Retinal pigment epithelial cell (primary cell): ENCODE results near the gene DNER.

ENCODE experiments used
- DNase-seq: peaks from one replicate; pipeline ENCODE4 v3.0.0-alpha.2; 2010; ENCODE audit warnings: low read depth
- H3K4me3 ChIP-seq: 2 replicates; pipeline ENCODE4 v1.5.1; 2011; ENCODE audit warnings: mild to moderate bottlenecking, low read length, control low read depth, moderate library complexity
- TF ChIP-seq, protein P1 (sequence below): conservative IDR thresholded peaks from 2 replicates; pipeline ENCODE4 v1.5.1; 2011; ENCODE audit warnings: low read depth, low read length, control low read depth, inconsistent platforms

DNER gene

DNA sequence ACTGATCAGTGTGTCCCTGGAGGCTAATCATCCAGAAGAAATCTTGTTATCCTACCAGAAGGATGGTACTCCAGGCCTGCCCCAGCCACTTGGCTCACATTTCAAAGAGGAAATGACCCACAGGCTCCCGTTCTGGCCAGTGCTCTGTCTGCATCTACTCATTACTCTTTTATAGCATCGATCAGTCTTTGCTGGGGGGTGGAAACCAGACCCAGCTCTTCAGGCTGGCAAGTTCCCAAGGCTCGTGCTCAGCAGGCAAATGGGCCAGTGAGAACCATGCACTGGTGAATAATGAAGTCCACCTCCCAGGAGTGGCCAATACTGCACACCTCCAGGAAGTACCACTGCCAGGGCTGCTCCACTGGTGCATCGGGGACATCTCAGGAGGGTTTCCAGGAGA is 38.8 kb downstream of the DNER start:
- no peak for DNase-seq
- no peak overlapping the region for H3K4me3 ChIP-seq
- TF ChIP-seq, protein P1, sequence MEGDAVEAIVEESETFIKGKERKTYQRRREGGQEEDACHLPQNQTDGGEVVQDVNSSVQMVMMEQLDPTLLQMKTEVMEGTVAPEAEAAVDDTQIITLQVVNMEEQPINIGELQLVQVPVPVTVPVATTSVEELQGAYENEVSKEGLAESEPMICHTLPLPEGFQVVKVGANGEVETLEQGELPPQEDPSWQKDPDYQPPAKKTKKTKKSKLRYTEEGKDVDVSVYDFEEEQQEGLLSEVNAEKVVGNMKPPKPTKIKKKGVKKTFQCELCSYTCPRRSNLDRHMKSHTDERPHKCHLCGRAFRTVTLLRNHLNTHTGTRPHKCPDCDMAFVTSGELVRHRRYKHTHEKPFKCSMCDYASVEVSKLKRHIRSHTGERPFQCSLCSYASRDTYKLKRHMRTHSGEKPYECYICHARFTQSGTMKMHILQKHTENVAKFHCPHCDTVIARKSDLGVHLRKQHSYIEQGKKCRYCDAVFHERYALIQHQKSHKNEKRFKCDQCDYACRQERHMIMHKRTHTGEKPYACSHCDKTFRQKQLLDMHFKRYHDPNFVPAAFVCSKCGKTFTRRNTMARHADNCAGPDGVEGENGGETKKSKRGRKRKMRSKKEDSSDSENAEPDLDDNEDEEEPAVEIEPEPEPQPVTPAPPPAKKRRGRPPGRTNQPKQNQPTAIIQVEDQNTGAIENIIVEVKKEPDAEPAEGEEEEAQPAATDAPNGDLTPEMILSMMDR: no peak

DNA sequence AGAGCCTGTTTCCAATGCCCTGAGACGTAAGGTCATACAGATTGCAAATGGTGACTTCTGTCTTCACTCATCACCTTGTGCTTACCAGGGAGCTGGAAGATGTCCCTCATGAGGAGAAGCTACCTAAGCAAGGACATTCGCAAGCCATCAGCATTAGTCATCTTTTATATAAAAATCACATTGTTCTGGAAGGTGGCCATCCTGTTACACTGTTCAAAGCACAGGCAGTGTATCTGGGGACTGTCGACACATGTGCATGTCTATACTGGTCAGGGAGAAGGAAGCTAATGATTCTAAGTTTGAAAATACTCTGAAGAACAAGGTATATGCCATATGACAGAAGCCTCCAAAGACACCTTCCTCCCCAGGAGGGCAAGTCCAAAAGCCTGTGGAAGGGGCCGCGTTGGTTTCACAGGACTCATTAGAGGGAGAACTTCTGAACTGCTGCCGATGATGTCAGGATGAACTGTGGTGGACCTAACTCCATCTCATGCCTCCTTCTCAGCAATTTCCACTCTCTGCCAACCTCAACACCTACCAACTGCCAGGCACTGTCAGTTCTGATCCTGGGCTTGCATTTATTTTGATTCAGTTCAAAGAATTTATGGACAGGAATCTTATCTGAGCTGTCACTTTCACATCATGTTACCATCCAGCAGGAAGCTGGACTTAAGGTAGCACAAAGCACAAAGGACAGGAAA is 39.4 kb downstream of the DNER start:
- no peak for DNase-seq
- TF ChIP-seq, protein P1: no peak
- H3K4me3 ChIP-seq: no peak overlapping the region

DNA sequence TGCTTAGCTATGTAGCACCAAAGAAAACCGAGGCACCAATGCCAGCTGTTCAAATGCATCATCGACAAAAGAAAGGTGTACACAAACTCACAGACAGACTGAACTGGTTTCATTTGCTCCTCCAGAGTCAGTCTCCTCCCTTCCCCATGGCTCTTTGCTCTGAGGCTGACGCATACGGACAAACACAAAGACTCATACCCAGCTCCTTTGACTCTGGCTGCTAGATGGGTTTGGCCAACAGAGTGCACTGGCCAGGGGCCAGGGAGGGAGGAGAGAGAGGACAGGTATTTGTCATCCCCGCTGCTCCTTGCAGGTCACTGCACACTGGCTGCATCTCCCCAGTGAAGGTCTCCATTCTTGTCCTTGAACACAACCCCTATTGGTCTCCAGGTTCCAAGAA is 40.7 kb downstream of the DNER start:
- H3K4me3 ChIP-seq: no peak overlapping the region
- TF ChIP-seq, protein P1: no peak
- no peak for DNase-seq

DNA sequence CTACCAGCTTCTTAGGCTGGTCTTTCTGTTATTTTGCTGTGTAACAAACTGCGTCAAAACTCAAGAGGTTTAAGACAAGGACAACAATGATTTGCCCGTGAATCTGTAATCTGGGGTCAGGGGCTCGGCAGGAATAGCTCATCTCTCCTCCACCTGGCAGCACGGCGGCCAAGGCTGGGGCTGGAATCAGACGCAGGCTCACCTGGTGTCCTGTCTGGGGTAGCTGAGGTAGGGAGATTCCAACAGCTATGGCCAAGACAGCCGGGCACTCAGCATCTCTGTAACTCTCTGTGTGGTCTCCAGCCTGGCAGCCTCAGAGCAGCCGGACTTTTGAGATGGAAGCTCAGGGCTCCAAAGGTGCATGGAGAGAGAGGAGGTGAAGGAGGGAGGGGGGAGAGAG is 42.3 kb downstream of the DNER start:
- no peak for DNase-seq
- no peak overlapping the region for H3K4me3 ChIP-seq
- TF ChIP-seq, protein P1: no peak

DNA sequence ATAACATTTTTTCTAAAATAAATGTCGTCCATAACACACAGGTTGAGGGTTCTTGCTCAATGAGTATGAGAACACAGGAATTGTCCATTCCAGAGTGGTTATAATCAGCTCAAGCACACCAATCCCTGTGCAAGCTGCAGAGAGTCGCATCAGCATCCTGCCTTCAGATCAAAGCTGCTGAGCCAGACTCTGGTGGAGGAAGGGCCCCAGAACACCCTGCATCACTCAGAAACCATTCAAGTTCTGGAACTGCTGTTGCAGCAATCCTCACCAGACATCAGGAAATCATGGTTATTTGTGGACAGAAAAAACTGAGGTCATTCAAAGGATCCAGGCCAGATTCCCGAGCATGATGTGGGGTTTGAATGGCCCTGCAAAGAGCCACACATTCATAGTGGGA is 44.5 kb downstream of the DNER start:
- TF ChIP-seq, protein P1: no peak
- no peak for DNase-seq
- no peak overlapping the region for H3K4me3 ChIP-seq

DNA sequence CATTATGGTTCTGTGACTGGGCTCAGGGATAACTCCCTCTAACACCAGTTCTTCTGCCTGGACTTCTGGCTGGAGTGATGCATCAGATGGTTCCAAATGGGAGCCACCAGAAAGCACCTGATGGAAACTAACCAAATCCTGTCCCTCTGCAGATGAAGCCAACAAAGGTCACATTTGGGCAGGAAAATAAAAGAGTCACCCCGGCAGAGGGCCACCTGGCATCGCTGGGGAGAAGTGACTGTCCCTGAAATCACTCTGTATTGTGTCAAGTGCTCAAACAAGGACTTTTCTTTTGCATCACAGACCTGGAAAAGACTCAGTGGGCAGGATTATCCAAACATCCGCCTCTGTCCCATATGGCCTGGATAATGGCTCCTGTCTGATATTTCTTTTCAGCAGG is 47.5 kb downstream of the DNER start:
- no peak for DNase-seq
- TF ChIP-seq, protein P1: no peak

DNA sequence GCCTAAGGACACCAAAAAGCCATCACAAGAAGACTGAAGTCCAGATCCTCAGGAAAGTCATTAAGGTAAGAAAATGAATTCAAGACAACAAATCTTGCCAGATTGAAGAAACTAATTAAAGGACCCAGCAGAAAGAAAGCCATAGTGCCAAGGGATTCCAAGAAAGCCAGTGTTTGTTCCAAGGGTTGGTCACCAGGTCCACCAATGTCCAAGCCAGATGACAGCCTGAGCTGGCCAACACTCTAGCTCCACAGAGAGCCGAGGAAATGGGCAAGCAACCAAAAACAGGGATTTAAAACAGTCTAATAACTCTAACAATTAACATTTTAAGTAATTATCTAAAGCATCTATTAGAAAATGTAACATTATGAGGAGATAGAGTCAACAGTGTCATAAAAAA is 49.2 kb downstream of the DNER start:
- H3K4me3 ChIP-seq: no peak overlapping the region
- no peak for DNase-seq
- TF ChIP-seq, protein P1: no peak

More for the DNA sequence above, 47.5 kb downstream of the DNER start:
- H3K4me3 ChIP-seq: no peak overlapping the region
